ENCODE measurements around the gene ZDHHC14.

GRCh38 chr6:157637941-157638662, 257.1 kb downstream of the ZDHHC14 start:
- no peak for TF ChIP-seq CTCF (IDR thresholded peaks at IDR 0.05; ENCODE audit: low read length)
- TF ChIP-seq EZH2phosphoT487 (IDR thresholded peaks at IDR 0.05; ENCODE audit: low read length), result no peak
- TF ChIP-seq EZH2 (optimal IDR thresholded peaks at IDR 0.05; ENCODE audit: low read depth, low read length), result no peak
